Measurements from ENCODE around the gene ZC3H4. TPM values are rescaled to one million over a fixed set of nuclear protein-coding genes. Genes with fewer than 3 reads are reported as not detected.
A peak's percentile ranks its signal among the peaks of the same experiment; 100 is the strongest.
"Not testable (repeated sequence)": the region's sequence is repeated elsewhere in the genome, so short reads cannot be mapped to it uniquely, and the experiment has no call there.

Gene ZC3H4
- total RNA-seq, 2 experiments from 2014 or later: 84.3 to 86.0 TPM

DNA sequence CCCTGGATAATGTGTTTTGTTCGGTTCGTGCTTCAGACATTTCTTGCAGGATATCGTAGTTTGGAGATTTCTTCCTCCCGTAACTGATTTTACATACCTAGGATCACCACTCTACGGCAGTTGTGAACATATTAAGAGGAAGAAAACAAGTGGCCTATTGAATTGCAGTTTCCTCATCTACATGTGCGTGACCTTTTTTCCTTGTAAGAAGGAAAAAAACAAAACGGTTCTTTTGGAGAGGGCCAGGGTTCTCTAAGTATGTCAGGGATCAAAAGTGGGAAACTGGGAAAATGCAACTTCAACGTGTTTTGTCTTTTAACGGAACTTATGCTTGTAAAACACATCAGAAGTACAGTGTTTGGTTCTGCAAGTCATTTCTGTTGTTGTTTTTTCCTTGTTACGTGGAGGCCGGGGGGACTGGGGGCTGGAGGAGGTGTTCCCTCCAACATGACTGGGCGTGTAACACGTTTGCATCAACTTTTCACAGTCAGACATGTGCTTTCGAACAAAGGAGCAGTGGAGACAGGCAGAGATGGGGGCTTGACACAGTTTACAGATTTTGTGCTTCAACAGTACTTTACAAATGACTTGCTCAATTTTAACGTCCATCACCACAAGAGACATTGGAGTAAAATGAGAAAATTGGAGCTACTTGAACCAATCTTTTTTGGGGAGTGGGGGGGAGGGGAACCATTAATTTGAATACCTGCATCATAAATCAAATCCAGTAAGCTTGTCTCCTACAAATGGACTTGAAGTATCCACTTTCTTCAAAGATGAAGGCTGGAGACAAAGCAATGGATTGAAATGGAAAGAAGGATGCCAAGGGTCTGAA is 3.8 kb downstream of the ZC3H4 start:
- POLR2A ChIA-PET: interaction anchor here (0.8 to 8.4 kb wide), 6 partner anchors 11 to 165 kb away, joined by 3 to 192 read pairs (median 4); partner anchors contain the start of gene CCDC9
- Mint-ChIP-seq H3K9me3 (no peaks in the 10 kb centered on the region), H3K4me1 (peaks cover 47% of the 10 kb centered on the region), H3K36me3 (peaks cover 36% of the 10 kb centered on the region), H3K27me3 (no peaks in the 10 kb centered on the region), H3K4me3 (peak overlapping the region; percentile 97), H3K27ac (peak overlapping the region; percentile 100)
- ATAC-seq (ENCODE audit: low read depth) (no peak), DNase-seq (peak; percentile 49)

DNA sequence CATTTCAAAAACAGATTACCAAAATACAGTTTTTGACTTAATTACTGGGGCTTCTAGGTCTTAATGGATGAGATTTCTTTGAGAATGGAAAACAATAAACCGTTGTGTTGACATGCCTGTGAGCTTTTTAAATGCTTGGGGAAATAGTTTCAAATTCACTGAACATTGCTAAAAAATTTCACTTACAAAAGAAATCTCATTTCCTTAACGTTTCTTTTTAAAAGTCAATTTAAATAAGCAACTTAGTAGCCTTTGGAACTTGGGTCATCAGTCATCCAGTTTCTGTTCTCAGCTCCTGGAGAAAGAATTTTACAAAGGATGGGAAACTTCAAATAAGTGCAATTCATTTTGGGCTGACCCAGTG is 4.4 kb downstream of the ZC3H4 start:
- H3K9me3 Mint-ChIP-seq: no peaks in the 10 kb centered on the region
- H3K4me3 Mint-ChIP-seq: peak overlapping the region; percentile 97
- POLR2A ChIA-PET: interaction anchor here (0.7 to 8.4 kb wide), 3 partner anchors 15 to 165 kb away, joined by 3 to 192 read pairs (median 3); no protein-coding TSS in a partner anchor
- peaks cover 36% of the 10 kb centered on the region for H3K36me3 Mint-ChIP-seq
- H3K27me3 Mint-ChIP-seq: no peaks in the 10 kb centered on the region
- peaks cover 46% of the 10 kb centered on the region for H3K4me1 Mint-ChIP-seq
- no peak for ATAC-seq (ENCODE audit: low read depth)
- DNase-seq: no peak
- H3K27ac Mint-ChIP-seq: peak overlapping the region; percentile 100

- H3K4me3 Mint-ChIP-seq: peak overlapping the region; percentile 97
- H3K27ac Mint-ChIP-seq: peak overlapping the region; percentile 100
- POLR2A ChIA-PET: interaction anchor here (1.3 to 8.4 kb wide), 3 partner anchors 9 to 148 kb away, joined by 4 to 192 read pairs (median 4); partner anchors contain the start of gene CCDC9
- DNase-seq (no peak), ATAC-seq (ENCODE audit: low read depth) (no peak)
- H3K4me1 Mint-ChIP-seq: peaks cover 46% of the 10 kb centered on the region
- no peaks in the 10 kb centered on the region for H3K27me3 Mint-ChIP-seq
- peaks cover 38% of the 10 kb centered on the region for H3K36me3 Mint-ChIP-seq
- H3K9me3 Mint-ChIP-seq: no peaks in the 10 kb centered on the region
Observed at GRCh38 chr19:47107953-47108746, 5.4 kb downstream of the ZC3H4 start.

- peaks cover 38% of the 10 kb centered on the region for H3K36me3 Mint-ChIP-seq
- no peaks in the 10 kb centered on the region for H3K27me3 Mint-ChIP-seq
- no peaks in the 10 kb centered on the region for H3K9me3 Mint-ChIP-seq
- H3K27ac Mint-ChIP-seq: peak overlapping the region; percentile 100
- H3K4me1 Mint-ChIP-seq: peaks cover 49% of the 10 kb centered on the region
- peak overlapping the region; percentile 97 for H3K4me3 Mint-ChIP-seq
- no peak for DNase-seq
- ATAC-seq (ENCODE audit: low read depth): peak; percentile 44
- POLR2A ChIA-PET: interaction anchor here (1.2 to 8.4 kb wide), 5 partner anchors 8 to 149 kb away, joined by 3 to 192 read pairs (median 4); partner anchors contain the start of gene CCDC9
Observed at GRCh38 chr19:47107202-47107952, 6.2 kb downstream of the ZC3H4 start.

GRCh38 chr19:47106821-47107201 is 6.8 kb downstream of the ZC3H4 start:
- Mint-ChIP-seq H3K9me3 (no peaks in the 10 kb centered on the region), H3K27ac (peak overlapping the region; percentile 100), H3K36me3 (peaks cover 38% of the 10 kb centered on the region)

GRCh38 chr19:47105874-47106273 is 7.7 kb downstream of the ZC3H4 start:
- DNase-seq (no peak), ATAC-seq (ENCODE audit: low read depth) (no peak)
- H3K9me3 Mint-ChIP-seq: no peaks in the 10 kb centered on the region
- H3K4me1 Mint-ChIP-seq: peaks cover 53% of the 10 kb centered on the region
- H3K4me3 Mint-ChIP-seq: peak overlapping the region; percentile 1
- POLR2A ChIA-PET: interaction anchor here (0.5 to 2.2 kb wide), 3 partner anchors 11 to 1266 kb away, joined by 4 to 17 read pairs (median 5); no protein-coding TSS in a partner anchor
- peak overlapping the region; percentile 100 for H3K27ac Mint-ChIP-seq
- peaks cover 33% of the 10 kb centered on the region for H3K36me3 Mint-ChIP-seq
- H3K27me3 Mint-ChIP-seq: no peaks in the 10 kb centered on the region

More at GRCh38 chr19:47106821-47107201, 6.8 kb downstream of the ZC3H4 start:
- POLR2A ChIA-PET: interaction anchor here (0.5 to 2.2 kb wide), 4 partner anchors 9 to 250 kb away, joined by 3 to 17 read pairs (median 4); no protein-coding TSS in a partner anchor
- DNase-seq (no peak), ATAC-seq (ENCODE audit: low read depth) (no peak)
- peak overlapping the region; percentile 97 for H3K4me3 Mint-ChIP-seq
- H3K27me3 Mint-ChIP-seq: no peaks in the 10 kb centered on the region
- peaks cover 53% of the 10 kb centered on the region for H3K4me1 Mint-ChIP-seq

- POLR2A ChIA-PET: interaction anchor here (0.8 to 3.6 kb wide), 2 partner anchors 8 to 29 kb away, joined by 3 to 30 read pairs; partner anchors contain the start of gene ZC3H4
Observed at GRCh38 chr19:47104680-47105079, 8.9 kb downstream of the ZC3H4 start.

GRCh38 chr19:47102346-47103060 is 11.1 kb downstream of the ZC3H4 start:
- DNase-seq: no peak
- Mint-ChIP-seq H3K9me3 (no peaks in the 10 kb centered on the region), H3K4me3 (no peak overlapping the region), H3K36me3 (peaks cover 20% of the 10 kb centered on the region), H3K27me3 (no peaks in the 10 kb centered on the region), H3K4me1 (peaks cover 43% of the 10 kb centered on the region), H3K27ac (no peak overlapping the region)
- ATAC-seq (ENCODE audit: low read depth): no peak
- POLR2A ChIA-PET: interaction anchor here (3.6 kb wide), 1 partner anchor 11 kb away, joined by 30 read pairs; the partner anchor contains the start of gene ZC3H4

More at GRCh38 chr19:47104680-47105079, 8.9 kb downstream of the ZC3H4 start:
- ATAC-seq (ENCODE audit: low read depth) (no peak), DNase-seq (no peak)
- peaks cover 54% of the 10 kb centered on the region for H3K4me1 Mint-ChIP-seq
- no peaks in the 10 kb centered on the region for H3K27me3 Mint-ChIP-seq
- H3K4me3 Mint-ChIP-seq: no peak overlapping the region
- no peaks in the 10 kb centered on the region for H3K9me3 Mint-ChIP-seq
- peaks cover 26% of the 10 kb centered on the region for H3K36me3 Mint-ChIP-seq
- H3K27ac Mint-ChIP-seq: no peak overlapping the region

DNA sequence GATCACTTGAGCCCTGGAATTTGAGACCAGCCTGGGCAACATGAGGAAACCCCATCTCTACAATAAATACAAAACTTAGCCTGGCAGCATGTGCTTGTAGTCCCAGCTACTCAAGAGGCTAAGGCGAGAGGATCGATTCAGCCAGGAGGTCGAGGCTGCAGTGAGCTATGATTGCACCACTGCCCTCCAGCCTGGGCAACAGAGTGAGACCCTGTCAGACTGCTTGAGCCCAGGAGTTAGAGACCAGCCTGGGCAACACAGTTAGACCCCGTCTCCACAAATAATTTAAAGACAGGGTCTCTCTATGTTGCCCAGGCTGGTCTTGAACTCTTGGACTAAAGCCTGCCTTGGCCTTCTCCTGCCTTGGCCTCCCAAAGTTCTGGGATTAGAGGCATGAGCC is 12.5 kb downstream of the ZC3H4 start:
- H3K27ac Mint-ChIP-seq; H3K27me3 Mint-ChIP-seq; DNase-seq; ATAC-seq (ENCODE audit: low read depth); H3K9me3 Mint-ChIP-seq; H3K4me3 Mint-ChIP-seq: not testable (repeated sequence)
- H3K4me1 Mint-ChIP-seq: peaks cover 43% of the 10 kb centered on the region
- peaks cover 27% of the 10 kb centered on the region for H3K36me3 Mint-ChIP-seq
- POLR2A ChIA-PET: interaction anchor here (0.7 to 3.6 kb wide), 2 partner anchors 12 to 44 kb away, joined by 4 to 30 read pairs; partner anchors contain the start of gene ZC3H4

DNA sequence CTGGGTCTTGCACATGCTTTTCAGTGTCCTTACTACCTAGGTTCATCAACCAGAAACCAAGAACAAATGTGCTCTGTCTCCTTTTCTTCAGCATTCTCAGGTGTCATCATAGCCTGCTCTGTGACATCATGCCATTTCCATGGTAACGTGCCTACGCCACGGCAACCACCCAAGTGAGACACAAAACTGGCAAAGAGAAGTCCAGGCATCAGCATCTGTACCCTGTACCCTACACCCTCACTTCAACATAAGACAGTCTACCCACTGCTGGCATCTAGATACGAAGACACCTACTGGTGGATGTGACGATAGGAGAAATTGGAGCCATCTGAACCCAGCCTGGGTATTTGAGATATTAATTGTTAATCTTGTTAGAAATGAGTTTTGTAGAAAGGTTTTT is 13.3 kb downstream of the ZC3H4 start:
- peak overlapping the region; percentile 79 for H3K27ac Mint-ChIP-seq

GRCh38 chr19:47099576-47100050 is 14.0 kb downstream of the ZC3H4 start:
- peaks cover 48% of the 10 kb centered on the region for H3K4me1 Mint-ChIP-seq
- H3K9me3 Mint-ChIP-seq: no peaks in the 10 kb centered on the region
- no peak overlapping the region for H3K27ac Mint-ChIP-seq
- DNase-seq: no peak
- ATAC-seq (ENCODE audit: low read depth): no peak
- POLR2A ChIA-PET: interaction anchor here (0.7 to 2.8 kb wide), 6 partner anchors 8 to 48 kb away, joined by 3 to 29 read pairs (median 5); partner anchors contain the start of gene ZC3H4
- peaks cover 18% of the 10 kb centered on the region for H3K36me3 Mint-ChIP-seq
- H3K27me3 Mint-ChIP-seq: no peaks in the 10 kb centered on the region
- no peak overlapping the region for H3K4me3 Mint-ChIP-seq

More for the DNA sequence above, 13.3 kb downstream of the ZC3H4 start:
- Mint-ChIP-seq H3K27me3 (no peaks in the 10 kb centered on the region), H3K36me3 (peaks cover 20% of the 10 kb centered on the region), H3K9me3 (no peaks in the 10 kb centered on the region), H3K4me1 (peaks cover 44% of the 10 kb centered on the region), H3K4me3 (no peak overlapping the region)
- ATAC-seq (ENCODE audit: low read depth) (no peak), DNase-seq (no peak)
- POLR2A ChIA-PET: interaction anchor here (2.8 kb wide), 1 partner anchor 12 kb away, joined by 29 read pairs; the partner anchor contains the start of gene ZC3H4
